RWPE2 (cell line): ENCODE measurements around the gene L3MBTL3.

Experiments
- ATAC-seq: fragments of 200-7000 bp; cut with Tn5 transposase; 3 replicates; pipeline ENCODE4 v1.9.1; 2021; ENCODE audit warnings: low read depth
- DNase-seq: peaks from one replicate; pipeline ENCODE4 v3.0.0-alpha.2; 2020; ENCODE audit warnings: low spot score
- H3K27ac ChIP-seq: fragments of 450-650 bp; 2 replicates; pipeline ENCODE4 v1.5.1; 2017; ENCODE audit warnings: mild to moderate bottlenecking; ENCODE audit not compliant: poor library complexity, severe bottlenecking
- H3K27me3 ChIP-seq: fragments of 250-450 bp; sonication (Bioruptor Pico); 2 replicates; pipeline ENCODE4 v1.5.1; 2021; ENCODE audit warnings: mild to moderate bottlenecking, moderate library complexity; ENCODE audit not compliant: insufficient read depth, poor library complexity, severe bottlenecking
- H3K36me3 ChIP-seq: fragments of 250-450 bp; sonication (Bioruptor Pico); 2 replicates; pipeline ENCODE4 v1.5.1; 2020; ENCODE audit warnings: low read depth, mild to moderate bottlenecking, moderate library complexity
- H3K4me1 ChIP-seq: fragments of 250-450 bp; sonication (Bioruptor Pico); 2 replicates; pipeline ENCODE4 v1.5.1; 2021; ENCODE audit warnings: mild to moderate bottlenecking, moderate library complexity; ENCODE audit not compliant: insufficient read depth, poor library complexity, severe bottlenecking
- H3K4me3 ChIP-seq: fragments of 250-450 bp; sonication (Bioruptor Pico); 2 replicates; pipeline ENCODE4 v1.5.1; 2021; ENCODE audit warnings: mild to moderate bottlenecking, moderate library complexity; ENCODE audit not compliant: severe bottlenecking
- H3K9me3 ChIP-seq: fragments of 250-450 bp; sonication (Bioruptor Pico); 2 replicates; pipeline ENCODE4 v1.5.1; 2021; ENCODE audit warnings: mild to moderate bottlenecking, moderate library complexity; ENCODE audit not compliant: severe bottlenecking
- CTCF ChIP-seq: fragments of 450-650 bp; IDR thresholded peaks from one replicate; pipeline ENCODE4 v1.5.1; 2017; ENCODE audit warnings: mild to moderate bottlenecking, moderate library complexity; ENCODE audit not compliant: poor library complexity, severe bottlenecking

The L3MBTL3 gene

GRCh38 chr6:130187335-130188206 is 169.2 kb downstream of the L3MBTL3 start:
- H3K9me3 ChIP-seq: no peaks in the 10 kb centered on the region
- H3K4me3 ChIP-seq: no peak overlapping the region
- TF ChIP-seq CTCF: no peak
- no peaks in the 10 kb centered on the region for H3K27me3 ChIP-seq
- no peak overlapping the region for H3K27ac ChIP-seq
- no peaks in the 10 kb centered on the region for H3K36me3 ChIP-seq
- ATAC-seq (no peak), DNase-seq (no peak)
- no peaks in the 10 kb centered on the region for H3K4me1 ChIP-seq

DNA sequence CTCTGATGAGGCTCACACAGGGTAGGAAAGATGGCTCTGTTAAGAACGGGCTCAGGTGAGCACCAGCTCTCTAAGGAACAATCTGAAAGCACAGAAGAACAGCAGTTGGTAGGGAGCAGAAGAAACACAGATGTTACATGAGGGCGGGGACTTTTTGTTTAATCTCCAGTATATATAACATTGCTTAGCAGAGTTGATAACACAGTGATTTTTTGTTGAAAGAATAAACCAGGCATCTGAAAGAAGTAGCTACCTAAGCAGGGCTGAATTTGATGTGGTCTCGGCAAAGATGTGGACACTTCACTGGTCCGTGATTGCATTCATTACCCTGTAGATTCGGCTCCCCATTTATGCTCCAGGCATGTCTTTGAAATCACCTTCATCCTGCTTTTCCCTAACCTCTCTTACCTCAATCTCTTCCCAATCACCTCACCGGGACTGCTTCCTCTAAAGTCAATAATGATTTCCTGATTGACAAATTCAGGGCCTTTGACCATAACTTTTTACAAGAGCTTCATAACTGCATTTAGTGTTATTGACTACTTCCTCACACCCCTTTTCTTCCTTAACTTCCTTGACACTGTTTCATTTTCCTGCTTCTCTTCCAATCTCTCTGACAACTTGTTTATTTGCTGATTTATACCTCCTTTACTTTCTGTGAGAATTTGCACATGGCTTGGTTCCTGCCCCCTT is 170.0 kb downstream of the L3MBTL3 start:
- H3K27ac ChIP-seq: no peak overlapping the region
- no peaks in the 10 kb centered on the region for H3K27me3 ChIP-seq
- no peaks in the 10 kb centered on the region for H3K4me1 ChIP-seq
- TF ChIP-seq CTCF: no peak
- DNase-seq (no peak), ATAC-seq (no peak)
- no peak overlapping the region for H3K4me3 ChIP-seq
- no peaks in the 10 kb centered on the region for H3K9me3 ChIP-seq
- H3K36me3 ChIP-seq: no peaks in the 10 kb centered on the region

DNA sequence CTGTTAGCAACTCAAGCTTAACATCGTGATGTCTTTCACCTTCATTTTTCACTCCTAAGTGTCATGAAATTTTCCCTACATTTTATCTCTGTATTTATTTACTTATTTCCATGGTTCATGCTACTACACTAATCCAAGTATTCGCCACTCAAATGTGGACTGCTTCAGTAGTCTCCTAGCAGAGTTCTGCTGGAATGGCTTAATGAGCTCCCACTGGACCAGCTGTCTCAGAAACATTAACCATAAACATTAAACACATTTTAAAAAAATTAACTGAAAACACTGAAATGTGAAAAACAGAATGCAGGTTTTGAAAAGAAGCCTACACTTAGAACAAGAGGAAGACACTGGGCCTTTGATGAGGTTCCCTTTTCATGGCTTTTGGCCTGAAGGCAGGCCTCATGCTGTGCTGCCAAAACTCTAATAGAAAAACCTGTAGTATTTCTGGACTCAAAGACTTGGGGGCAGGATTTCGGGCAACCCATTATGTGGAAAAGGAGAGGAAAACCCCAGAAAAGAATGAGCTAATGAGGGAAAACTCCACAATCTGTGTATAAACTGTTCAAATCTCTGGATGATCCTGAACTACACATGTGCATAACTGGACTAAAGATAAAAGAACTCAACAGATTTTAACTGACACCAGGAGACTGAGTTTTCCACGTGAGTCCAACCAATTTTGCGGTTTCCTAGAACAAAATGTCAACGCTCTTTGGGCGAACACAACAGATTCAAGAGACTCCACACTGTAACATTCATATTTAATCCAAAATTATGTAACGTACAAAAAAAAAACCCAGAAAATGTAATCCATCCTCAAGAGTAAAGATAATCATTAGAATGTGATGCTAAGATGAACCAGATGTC is 171.4 kb downstream of the L3MBTL3 start:
- no peak for ATAC-seq
- Histone ChIP-seq H3K36me3 (no peaks in the 10 kb centered on the region), H3K27me3 (no peaks in the 10 kb centered on the region), H3K9me3 (no peaks in the 10 kb centered on the region), H3K4me1 (no peaks in the 10 kb centered on the region), H3K27ac (no peak overlapping the region), H3K4me3 (no peak overlapping the region)
- no peak for TF ChIP-seq CTCF
- no peak for DNase-seq
